H9 (cell line): ENCODE results near the gene MLLT6. TPM values are rescaled to one million over a fixed set of nuclear protein-coding genes. Genes with fewer than 3 reads are reported as not detected.

ENCODE experiments used
- DNase-seq: peaks from one replicate; pipeline ENCODE4 v3.0.0-alpha.2; 2017
- H2AFZ ChIP-seq: one replicate; pipeline ENCODE4 v1.6.1; 2013; ENCODE audit warnings: mild to moderate bottlenecking, low read length, control low read depth, moderate library complexity
- H2AK5ac ChIP-seq: 2 replicates; pipeline ENCODE4 v1.6.1; 2013; ENCODE audit warnings: low read length, control low read depth, mixed read lengths; ENCODE audit not compliant: insufficient read length
- H2BK120ac ChIP-seq: one replicate; pipeline ENCODE4 v1.6.1; 2013; ENCODE audit warnings: low read depth, mild to moderate bottlenecking, low read length, control low read depth, inconsistent platforms; ENCODE audit not compliant: poor library complexity, severe bottlenecking
- H2BK12ac ChIP-seq: 2 replicates; pipeline ENCODE4 v1.6.1; 2013; ENCODE audit warnings: low read length, control low read depth, mixed read lengths, low read depth; ENCODE audit not compliant: insufficient read length
- H2BK15ac ChIP-seq: 2 replicates; pipeline ENCODE4 v1.6.1; 2013; ENCODE audit warnings: low read depth, low read length, control low read depth
- H2BK20ac ChIP-seq: one replicate; pipeline ENCODE4 v1.6.1; 2013; ENCODE audit warnings: low read depth, mild to moderate bottlenecking, low read length, control low read depth, inconsistent platforms; ENCODE audit not compliant: poor library complexity, severe bottlenecking
- H2BK5ac ChIP-seq: 2 replicates; pipeline ENCODE4 v1.6.1; 2013; ENCODE audit warnings: low read length, control low read depth, mixed read lengths; ENCODE audit not compliant: insufficient read length
- H3K14ac ChIP-seq: 2 replicates; pipeline ENCODE4 v1.6.1; 2013; ENCODE audit warnings: low read length, control low read depth; ENCODE audit not compliant: insufficient read depth
- H3K18ac ChIP-seq: 2 replicates; pipeline ENCODE4 v1.6.1; 2013; ENCODE audit warnings: low read depth, mild to moderate bottlenecking, mixed read lengths, low read length, control low read depth; ENCODE audit not compliant: insufficient read length
- H3K23ac ChIP-seq: 2 replicates; pipeline ENCODE4 v1.6.1; 2013; ENCODE audit warnings: low read length, control low read depth, mixed read lengths, low read depth; ENCODE audit not compliant: insufficient read length
- H3K23me2 ChIP-seq: 2 replicates; pipeline ENCODE4 v1.6.1; 2013; ENCODE audit warnings: low read depth, mild to moderate bottlenecking, mixed read lengths, low read length, control low read depth; ENCODE audit not compliant: insufficient read length, poor library complexity, severe bottlenecking
- H3K27ac ChIP-seq: 2 replicates; pipeline ENCODE4 v1.5.1; 2013; ENCODE audit warnings: low read length, control low read depth, mixed read lengths, low read depth; ENCODE audit not compliant: insufficient read length
- H3K27me3 ChIP-seq: 2 replicates; pipeline ENCODE4 v1.6.1; 2013; ENCODE audit warnings: low read length, control low read depth, inconsistent platforms; ENCODE audit not compliant: insufficient read depth
- H3K4ac ChIP-seq: 2 replicates; pipeline ENCODE4 v1.6.1; 2013; ENCODE audit warnings: low read depth, mild to moderate bottlenecking, control low read depth, inconsistent platforms, low read length, moderate library complexity
- H3K4me1 ChIP-seq: 2 replicates; pipeline ENCODE4 v1.6.1; 2013; ENCODE audit warnings: low read length, control low read depth, inconsistent platforms; ENCODE audit not compliant: insufficient read depth
- H3K4me2 ChIP-seq: 2 replicates; pipeline ENCODE4 v1.6.1; 2013; ENCODE audit warnings: low read length, control low read depth, mixed read lengths; ENCODE audit not compliant: insufficient read length, insufficient read depth
- H3K56ac ChIP-seq: 2 replicates; pipeline ENCODE4 v1.6.1; 2013; ENCODE audit warnings: low read depth, mild to moderate bottlenecking, mixed read lengths, low read length, control low read depth; ENCODE audit not compliant: insufficient read length
- H3K79me1 ChIP-seq: 2 replicates; pipeline ENCODE4 v1.6.1; 2013; ENCODE audit warnings: low read depth, mild to moderate bottlenecking, moderate library complexity, low read length, control low read depth, inconsistent platforms; ENCODE audit not compliant: insufficient read depth, poor library complexity, severe bottlenecking
- H3K79me2 ChIP-seq: 2 replicates; pipeline ENCODE4 v1.6.1; 2013; ENCODE audit warnings: low read length, control low read depth, inconsistent platforms; ENCODE audit not compliant: insufficient read depth
- H3K9ac ChIP-seq: 2 replicates; pipeline ENCODE4 v1.6.1; 2013; ENCODE audit warnings: low read length, control low read depth, mixed read lengths; ENCODE audit not compliant: insufficient read length; ENCODE audit errors: extremely low read depth
- H3K9me3 ChIP-seq: one replicate; pipeline ENCODE4 v1.6.1; 2013; ENCODE audit warnings: low read depth, low read length, inconsistent platforms; ENCODE audit not compliant: control insufficient read depth
- H3T11ph ChIP-seq: one replicate; pipeline ENCODE4 v1.6.1; 2013; ENCODE audit warnings: mild to moderate bottlenecking, low read length, control low read depth, inconsistent platforms
- H4K20me1 ChIP-seq: one replicate; pipeline ENCODE4 v1.6.1; 2013; ENCODE audit not compliant: control insufficient read depth, insufficient read length, insufficient read depth
- H4K5ac ChIP-seq: 2 replicates; pipeline ENCODE4 v1.6.1; 2013; ENCODE audit warnings: low read depth, mild to moderate bottlenecking, mixed read lengths, low read length, control low read depth; ENCODE audit not compliant: insufficient read length
- H4K8ac ChIP-seq: replicated peaks from 2 replicates; pipeline ENCODE4 v1.6.1; 2013; ENCODE audit warnings: low read length, control low read depth, mixed read lengths, low read depth; ENCODE audit not compliant: insufficient read length
- H4K91ac ChIP-seq: 2 replicates; pipeline ENCODE4 v1.6.1; 2013; ENCODE audit warnings: low read depth, mild to moderate bottlenecking, moderate library complexity, mixed read lengths, low read length, control low read depth; ENCODE audit not compliant: insufficient read length
- H3K27ac Mint-ChIP-seq, 3 experiments: 2 replicates in 2 of 3; 3 replicates in 1 of 3; pipeline ENCODE4 v1.8.0; 2020 to 2021; ENCODE audit warnings: mixed read lengths in 3 of 3, mild to moderate bottlenecking in 1 of 3, moderate library complexity in 1 of 3
- H3K27me3 Mint-ChIP-seq: 2 replicates; pipeline ENCODE4 v1.8.0; 2021; ENCODE audit warnings: low read depth, mild to moderate bottlenecking, moderate library complexity, mixed read lengths
- H3K36me3 Mint-ChIP-seq, 3 experiments: 2 replicates in 2 of 3; 3 replicates in 1 of 3; pipeline ENCODE4 v1.8.0; 2020 to 2021; ENCODE audit warnings: low read depth in 3 of 3, mixed read lengths in 3 of 3; ENCODE audit not compliant: insufficient read depth in 1 of 3
- H3K4me1 Mint-ChIP-seq, 2 experiments: 2 replicates each; pipeline ENCODE4 v1.8.0; 2020; ENCODE audit warnings: mixed read lengths in 2 of 2
- H3K4me3 Mint-ChIP-seq, 2 experiments: 2 replicates in 1 of 2; 3 replicates in 1 of 2; pipeline ENCODE4 v1.8.0; 2020 to 2021; ENCODE audit warnings: mild to moderate bottlenecking in 2 of 2, mixed read lengths in 2 of 2, moderate library complexity in 1 of 2
- H3K9me3 Mint-ChIP-seq, 2 experiments: 2 replicates in 1 of 2; 3 replicates in 1 of 2; pipeline ENCODE4 v1.8.0; 2020; ENCODE audit warnings: mild to moderate bottlenecking in 2 of 2, mixed read lengths in 2 of 2, moderate library complexity in 1 of 2
- CTCF ChIP-seq: fragments of 200-600 bp; sonication (generic); conservative IDR thresholded peaks from 3 replicates; pipeline ENCODE4 v1.8.0; 2021; ENCODE audit warnings: antibody characterized with exemption, mild to moderate bottlenecking
- WGBS: extraction: QIAGEN DNeasy Blood & Tissue Kit; methylation state at CpG from one replicate; pipeline ENCODE4 v1.1.7; 2013; ENCODE audit warnings: missing lambda C conversion rate, low lambda C conversion rate, mixed read lengths; ENCODE audit not compliant: insufficient read length; ENCODE audit errors: extremely low coverage; 5-methylcytosine and 5-hydroxymethylcytosine counted together
- total RNA-seq: library from RNA; stranded (reverse); gene quantifications from 2 replicates; pipeline ENCODE4 v1.2.1, GENCODE V29; 2021

MLLT6 gene
- total RNA-seq, 1 experiment from 2014 or later = 26.4 TPM

- no peak for DNase-seq
- Histone ChIP-seq H3K4ac (no peak overlapping the region), H2BK15ac (no peak overlapping the region), H3K23ac (no peak overlapping the region), H2BK20ac (no peak overlapping the region), H3K27ac (no peak overlapping the region), H2AFZ (no peak overlapping the region), H2BK120ac (no peak overlapping the region), H2AK5ac (no peak overlapping the region), H3K56ac (no peak overlapping the region), H3K4me2 (no peak overlapping the region), H3K27me3 (peaks cover 13% of the 10 kb centered on the region), H3K4me1 (no peaks in the 10 kb centered on the region), H3K18ac (no peak overlapping the region), H3K14ac (peak overlapping the region; percentile 37; the same call in 1 of the 2 replicates), H3K9ac (no peak overlapping the region), H3K9me3 (no peaks in the 10 kb centered on the region), H2BK5ac (no peak overlapping the region), H3K79me1 (no peaks in the 10 kb centered on the region), H3K23me2 (no peaks in the 10 kb centered on the region), H2BK12ac (no peak overlapping the region), H4K8ac (no peak overlapping the region), H4K20me1 (no peaks in the 10 kb centered on the region), H3T11ph (no peak overlapping the region), H4K91ac (no peak overlapping the region), H3K79me2 (no peaks in the 10 kb centered on the region), H4K5ac (no peak overlapping the region)
- Mint-ChIP-seq H3K9me3 (peaks cover 0 to 3% of the 10 kb centered on the region in 2 experiments; a peak in 1 of 5 replicates), H3K36me3 (no peaks in the 10 kb centered on the region), H3K4me1 (peaks cover 15 to 40% of the 10 kb centered on the region in 2 experiments), H3K4me3 (no peak overlapping the region), H3K27me3 (peaks cover 49% of the 10 kb centered on the region), H3K27ac (no peak overlapping the region; a peak in 1 of 7 replicates)
- TF ChIP-seq CTCF = no peak
- no CpG with 5 or more reads among the region's 9 CpGs for WGBS
These were observed 41.0 kb upstream of the MLLT6 start for GRCh38 chr17:38663964-38664644.
